CD14-positive monocyte (primary cell): ENCODE data around the gene GNAI1. TPM values are rescaled to one million over a fixed set of nuclear protein-coding genes. Genes with fewer than 3 reads are reported as not detected.

Experiments used
- DNase-seq, 3 donors: peaks; one replicate each; pipeline ENCODE4 v3.0.0-alpha.2; 2011 to 2022
- H2AFZ ChIP-seq: 2 replicates; pipeline ENCODE4 v1.6.0; 2012; ENCODE audit warnings: mild to moderate bottlenecking, low read depth, low read length, inconsistent platforms; ENCODE audit not compliant: insufficient read depth, poor library complexity, severe bottlenecking
- H3K27ac ChIP-seq, 2 donors: 1 replicate in 1 of 2; 2 replicates in 1 of 2; pipeline ENCODE4 v1.5.1; 2012 to 2013; ENCODE audit warnings: low read length in 2 of 2, control low read depth in 1 of 2, inconsistent platforms in 1 of 2, low read depth in 1 of 2, mild to moderate bottlenecking in 1 of 2
- H3K27me3 ChIP-seq, 2 donors: one replicate each; pipeline versions ENCODE4 v1.6.0 to v1.6.1; 2011 to 2013; ENCODE audit warnings: low read length in 2 of 2; ENCODE audit not compliant: control insufficient read depth in 2 of 2, insufficient read depth in 2 of 2
- H3K36me3 ChIP-seq, 2 donors: replicated peaks in 1 of 2; 1 replicate in 1 of 2; 2 replicates in 1 of 2; pipeline versions ENCODE4 v1.5.1 to v1.6.1; 2012 to 2013; ENCODE audit warnings: low read length in 2 of 2, control low read depth in 1 of 2, inconsistent platforms in 1 of 2, mild to moderate bottlenecking in 1 of 2; ENCODE audit not compliant: insufficient read depth in 2 of 2, control insufficient read depth in 1 of 2
- H3K4me1 ChIP-seq, 2 donors: 1 replicate in 1 of 2; 2 replicates in 1 of 2; pipeline versions ENCODE4 v1.5.1 to v1.6.1; 2012 to 2013; ENCODE audit warnings: low read length in 2 of 2, control low read depth in 1 of 2, inconsistent platforms in 1 of 2, mild to moderate bottlenecking in 1 of 2, moderate library complexity in 1 of 2; ENCODE audit not compliant: insufficient read depth in 2 of 2, control insufficient read depth in 1 of 2
- H3K4me2 ChIP-seq: replicated peaks from 2 replicates; pipeline ENCODE3; 2012; ENCODE audit warnings: low read length, moderate library complexity, mild to moderate bottlenecking; ENCODE audit not compliant: poor library complexity, severe bottlenecking; ENCODE audit errors: extremely low read depth
- H3K4me3 ChIP-seq, 3 experiments: fragments of 200-600 bp in 1 of 3; sonication (generic) in 1 of 3; replicated peaks in 1 of 3; 1 replicate in 2 of 3; 2 replicates in 1 of 3; pipeline ENCODE4 v1.5.1; 2011 to 2013; ENCODE audit warnings: low read length in 3 of 3, mild to moderate bottlenecking in 3 of 3, control low read depth in 2 of 3, low read depth in 2 of 3, inconsistent platforms in 1 of 3, moderate library complexity in 1 of 3
- H3K79me2 ChIP-seq: 2 replicates; pipeline ENCODE4 v1.6.0; 2012; ENCODE audit warnings: mild to moderate bottlenecking, control low read depth, inconsistent platforms, low read length, moderate library complexity; ENCODE audit not compliant: insufficient read depth
- H3K9ac ChIP-seq: 2 replicates; pipeline ENCODE4 v1.6.0; 2017; ENCODE audit warnings: low read length, mild to moderate bottlenecking; ENCODE audit not compliant: insufficient read depth, poor library complexity, severe bottlenecking
- H3K9me3 ChIP-seq, 2 donors: replicated peaks in 1 of 2; 1 replicate in 1 of 2; 2 replicates in 1 of 2; pipeline versions ENCODE4 v1.5.1 to v1.6.1; 2012 to 2013; ENCODE audit warnings: low read length in 2 of 2, control low read depth in 1 of 2; ENCODE audit not compliant: control insufficient read depth in 1 of 2, insufficient read depth in 1 of 2
- H4K20me1 ChIP-seq: 2 replicates; pipeline ENCODE4 v1.6.0; 2012; ENCODE audit warnings: mild to moderate bottlenecking, low read length, control low read depth, moderate library complexity; ENCODE audit not compliant: insufficient read depth
- H3K27ac Mint-ChIP-seq, 7 donors: one replicate each; pipeline ENCODE4 v1.8.0; 2020; ENCODE audit warnings: mild to moderate bottlenecking in 7 of 7, mixed read lengths in 7 of 7, moderate library complexity in 6 of 7, inconsistent platforms in 2 of 7
- H3K27me3 Mint-ChIP-seq, 3 donors: one replicate each; pipeline ENCODE4 v1.8.0; 2021 to 2022; ENCODE audit warnings: low read depth in 3 of 3, mild to moderate bottlenecking in 3 of 3, mixed read lengths in 3 of 3, moderate library complexity in 3 of 3, inconsistent platforms in 1 of 3
- H3K36me3 Mint-ChIP-seq, 2 donors: one replicate each; pipeline ENCODE4 v1.8.0; 2020; ENCODE audit warnings: mixed read lengths in 2 of 2, inconsistent platforms in 1 of 2, mild to moderate bottlenecking in 1 of 2
- H3K4me1 Mint-ChIP-seq: one replicate; pipeline ENCODE4 v1.8.0; 2020; ENCODE audit warnings: mild to moderate bottlenecking, mixed read lengths
- H3K4me3 Mint-ChIP-seq, 2 donors: one replicate each; pipeline ENCODE4 v1.8.0; 2020; ENCODE audit warnings: mild to moderate bottlenecking in 2 of 2, mixed read lengths in 2 of 2, moderate library complexity in 1 of 2
- H3K9me3 Mint-ChIP-seq, 7 donors: one replicate each; pipeline ENCODE4 v1.8.0; 2020 to 2022; ENCODE audit warnings: mixed read lengths in 7 of 7, mild to moderate bottlenecking in 6 of 7, moderate library complexity in 6 of 7, inconsistent platforms in 2 of 7
- CTCF ChIP-seq: fragments of 200-600 bp; IDR thresholded peaks from one replicate; pipeline ENCODE4 v1.8.0; 2022; ENCODE audit warnings: antibody characterized with exemption, mild to moderate bottlenecking
- WGBS: methylation state at CpG from one replicate; pipeline ENCODE4 v1.1.5; 2013; ENCODE audit warnings: missing lambda C conversion rate; ENCODE audit not compliant: insufficient coverage; 5-methylcytosine and 5-hydroxymethylcytosine counted together
- intact Hi-C, 2 donors: fragments of 100-400 bp; cut with micrococcal nuclease; formaldehyde crosslinking; loops; one replicate each; pipeline versions ENCODE4 v1.15.0 to v1.15.1; 2023
- polyA plus RNA-seq, 3 donors: library from polyadenylated mRNA; depleted of rRNA in 1 of 3; unstranded in 2 of 3; stranded (reverse) in 1 of 3; fragments of 300-500 nt in 2 of 3; fragments of >200 nt in 1 of 3; fragmentation: Illumina TruSeq in 2 of 3; gene quantifications; 1 replicate in 2 of 3; 2 replicates in 1 of 3; pipeline ENCODE4 v1.2.3, GENCODE V29; 2012 to 2021

GNAI1 gene
- polyA plus RNA-seq, 3 donors: 0.72 to 1.0 (median 0.79) TPM

- TF ChIP-seq CTCF: no peak
- WGBS: no CpG with 5 or more reads among the region's 2 CpGs
Observed at GRCh38 chr7:80230327-80230726, 95.7 kb downstream of the GNAI1 start.

GRCh38 chr7:80231707-80232106, 97.1 kb downstream of the GNAI1 start:
- Histone ChIP-seq H3K9me3 (no peaks in the 10 kb centered on the region), H2AFZ (no peak overlapping the region), H3K4me1 (no peaks in the 10 kb centered on the region), H3K27ac (no peak overlapping the region), H3K4me2 (no peak overlapping the region), H3K79me2 (no peaks in the 10 kb centered on the region), H4K20me1 (no peaks in the 10 kb centered on the region), H3K36me3 (no peaks in the 10 kb centered on the region), H3K27me3 (no peaks in the 10 kb centered on the region), H3K9ac (no peak overlapping the region), H3K4me3 (no peak overlapping the region)
- peaks cover 0 to 2% (median 0%) of the 10 kb centered on the region in 3 donors for H3K27me3 Mint-ChIP-seq
- no peak overlapping the region for H3K27ac Mint-ChIP-seq
- H3K36me3 Mint-ChIP-seq: no peaks in the 10 kb centered on the region
- H3K9me3 Mint-ChIP-seq: peaks cover 0 to 4% (median 0%) of the 10 kb centered on the region in 7 donors
- TF ChIP-seq CTCF: no peak
- no CpG with 5 or more reads among the region's 2 CpGs for WGBS
- no peaks in the 10 kb centered on the region for H3K4me1 Mint-ChIP-seq
- no peak overlapping the region for H3K4me3 Mint-ChIP-seq
- intact Hi-C loops: no loop called here
- no peak for DNase-seq

More at GRCh38 chr7:80230327-80230726, 95.7 kb downstream of the GNAI1 start:
- Histone ChIP-seq H2AFZ (no peak overlapping the region), H4K20me1 (no peaks in the 10 kb centered on the region), H3K36me3 (no peaks in the 10 kb centered on the region), H3K9ac (no peak overlapping the region), H3K4me3 (no peak overlapping the region), H3K4me1 (no peaks in the 10 kb centered on the region), H3K27ac (no peak overlapping the region), H3K79me2 (no peaks in the 10 kb centered on the region), H3K9me3 (no peaks in the 10 kb centered on the region), H3K4me2 (no peak overlapping the region), H3K27me3 (no peaks in the 10 kb centered on the region)
- DNase-seq: no peak
- H3K27ac Mint-ChIP-seq: no peak overlapping the region
- intact Hi-C loops: no loop called here
- H3K4me3 Mint-ChIP-seq: no peak overlapping the region
- H3K36me3 Mint-ChIP-seq: no peaks in the 10 kb centered on the region
- no peaks in the 10 kb centered on the region for H3K4me1 Mint-ChIP-seq
- H3K9me3 Mint-ChIP-seq: peaks cover 0 to 4% (median 0%) of the 10 kb centered on the region in 7 donors
- peaks cover 0 to 2% (median 0%) of the 10 kb centered on the region in 3 donors for H3K27me3 Mint-ChIP-seq
